NCI-H2227 treated with DMSO at 0.1 percent for 48 hours (cell line): Measurements from ENCODE around the gene GLIS2.
"Not testable (repeated sequence)": the region's sequence is repeated elsewhere in the genome, so short reads cannot be mapped to it uniquely, and the experiment has no call there.

Experiments
- DNase-seq: peaks from one replicate; lab custom pipeline; 2025; lab: John Stamatoyannopoulos, UW

GLIS2 gene

GRCh38 chr16:4320571-4321137 is 4.8 kb downstream of the GLIS2 start:
- no peak for DNase-seq

GRCh38 chr16:4321286-4322120 is 5.6 kb downstream of the GLIS2 start:
- no peak for DNase-seq

- DNase-seq: no peak
These were observed 6.5 kb downstream of the GLIS2 start for GRCh38 chr16:4322121-4323052.

- DNase-seq: no peak
These were observed 7.4 kb downstream of the GLIS2 start for GRCh38 chr16:4323071-4323844.

GRCh38 chr16:4323845-4324488 is 8.1 kb downstream of the GLIS2 start:
- DNase-seq: no peak

- no peak for DNase-seq
These were observed 8.8 kb downstream of the GLIS2 start for GRCh38 chr16:4324492-4325252.

- no peak for DNase-seq
These were observed 9.4 kb downstream of the GLIS2 start for GRCh38 chr16:4325253-4325758.

DNA sequence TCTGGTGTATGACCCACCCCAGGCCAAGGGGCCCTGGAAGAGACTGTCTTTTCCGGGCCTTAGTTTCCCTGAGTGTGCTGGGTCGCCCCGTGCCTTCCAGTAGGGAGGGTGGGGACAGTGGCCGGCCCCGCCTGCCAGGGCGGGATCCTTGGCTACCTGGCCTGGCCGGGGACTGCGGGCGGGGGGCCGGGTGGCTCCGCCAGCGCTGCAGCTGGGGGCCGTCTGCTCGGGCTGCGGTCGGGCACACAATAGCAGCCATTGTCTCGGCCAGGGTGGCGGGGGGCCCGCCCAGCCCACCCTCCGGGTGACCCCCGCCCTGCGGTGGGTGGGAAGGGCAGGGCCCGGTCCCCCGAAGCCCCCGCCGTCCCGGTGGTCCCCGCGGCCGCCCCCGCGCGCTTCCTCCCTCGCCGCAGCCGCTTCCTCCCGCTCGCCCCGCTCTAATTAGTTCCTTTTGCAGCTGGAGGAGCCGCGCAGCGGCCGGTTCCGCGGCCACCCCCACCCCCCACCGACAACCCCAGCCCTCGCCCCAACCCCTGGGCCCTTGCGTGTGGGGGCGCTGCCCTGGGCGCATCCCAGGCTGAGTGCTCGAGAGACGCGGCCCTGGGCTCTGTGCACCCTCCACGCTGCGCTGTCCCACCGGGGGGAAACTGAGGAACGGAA is 11.6 kb downstream of the GLIS2 start:
- no peak for DNase-seq

DNA sequence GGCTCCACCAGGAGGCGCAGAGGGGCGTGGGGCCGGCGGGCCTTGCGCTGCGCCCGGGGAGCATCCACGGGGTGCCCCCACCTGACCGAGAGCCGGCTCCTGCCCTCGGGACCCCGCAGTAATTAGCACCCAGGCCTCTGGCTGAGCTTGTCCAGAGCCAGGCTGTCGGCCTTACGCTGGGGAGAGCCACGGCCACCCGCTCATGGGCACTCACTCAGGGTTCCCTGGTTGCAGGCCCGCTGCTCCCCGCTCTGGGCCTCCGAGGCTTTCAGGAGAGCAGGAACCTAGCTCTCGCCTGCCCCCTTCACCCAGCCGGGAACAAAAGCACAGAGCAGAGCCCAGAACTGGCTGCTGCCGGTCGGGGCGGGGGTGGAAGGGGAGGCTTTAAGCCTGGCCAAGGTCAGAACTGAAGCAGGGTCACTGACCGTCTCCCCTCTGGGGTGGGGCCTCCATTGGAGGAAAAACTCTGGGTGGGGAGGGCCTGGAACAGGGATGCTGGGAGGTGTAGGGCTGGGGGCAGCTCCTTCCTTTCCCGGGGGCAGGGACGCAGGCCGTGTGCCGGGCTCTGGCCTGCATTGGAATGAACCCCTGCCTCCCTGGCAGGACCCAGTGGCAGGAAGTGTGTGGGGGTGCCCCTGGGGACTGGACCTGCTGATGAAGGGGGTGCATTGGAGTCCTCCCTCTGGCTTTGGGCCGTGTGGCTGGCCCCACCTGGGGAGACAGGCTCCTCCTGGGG is 12.3 kb downstream of the GLIS2 start:
- peak; percentile 13 for DNase-seq

DNA sequence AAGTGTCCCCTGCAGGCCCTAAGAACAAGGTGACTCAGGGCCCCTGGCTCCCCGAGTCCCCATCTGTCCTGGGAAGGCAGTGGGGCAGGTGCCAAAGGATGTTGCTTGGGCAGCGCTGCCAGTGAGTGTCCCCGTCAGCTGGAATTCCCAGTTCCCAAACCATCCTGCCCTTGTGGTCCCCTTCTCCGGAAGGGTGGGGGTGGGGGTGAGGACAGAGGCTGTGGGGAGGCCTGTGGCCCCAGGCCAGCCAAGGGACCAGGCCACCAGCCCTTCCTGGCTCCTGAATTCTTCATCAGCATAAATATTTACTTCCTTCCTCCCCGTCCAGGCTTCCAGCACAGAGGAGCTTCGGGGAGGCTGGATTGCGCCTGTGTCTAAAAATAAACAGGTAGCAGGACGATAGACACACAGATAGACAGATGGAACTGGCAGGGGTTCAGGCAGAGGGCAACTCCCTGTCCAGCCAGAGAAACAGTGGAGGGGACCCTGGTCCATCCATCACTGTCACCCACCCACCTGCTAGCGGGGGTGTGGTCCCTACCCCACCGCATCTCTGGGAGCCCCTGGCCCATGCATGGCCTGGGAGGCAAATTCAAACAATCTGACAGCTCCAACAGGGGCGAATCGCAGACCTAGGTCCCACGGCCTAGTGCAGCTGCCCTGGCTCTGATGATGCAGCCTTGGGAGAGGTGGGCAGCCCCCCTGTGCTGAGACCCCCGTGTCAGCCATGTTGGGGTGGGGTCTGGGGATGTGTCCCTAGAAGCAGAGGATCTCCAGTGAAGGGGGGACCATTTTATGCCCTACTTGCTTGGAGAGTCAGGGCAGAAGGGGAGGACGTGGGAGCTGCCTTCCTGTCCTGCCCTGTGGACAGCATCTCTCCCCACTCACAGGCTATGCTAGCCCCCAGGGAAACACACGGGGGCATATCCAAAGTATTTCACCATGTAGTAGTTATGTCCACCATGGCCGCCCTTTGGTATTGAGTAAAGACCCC is 13.2 kb downstream of the GLIS2 start:
- DNase-seq: no peak

- DNase-seq: no peak
These were observed 14.5 kb downstream of the GLIS2 start for GRCh38 chr16:4330277-4330874.

GRCh38 chr16:4332083-4332482 is 16.2 kb downstream of the GLIS2 start:
- no peak for DNase-seq

GRCh38 chr16:4332623-4333307 is 16.9 kb downstream of the GLIS2 start:
- DNase-seq: no peak

DNA sequence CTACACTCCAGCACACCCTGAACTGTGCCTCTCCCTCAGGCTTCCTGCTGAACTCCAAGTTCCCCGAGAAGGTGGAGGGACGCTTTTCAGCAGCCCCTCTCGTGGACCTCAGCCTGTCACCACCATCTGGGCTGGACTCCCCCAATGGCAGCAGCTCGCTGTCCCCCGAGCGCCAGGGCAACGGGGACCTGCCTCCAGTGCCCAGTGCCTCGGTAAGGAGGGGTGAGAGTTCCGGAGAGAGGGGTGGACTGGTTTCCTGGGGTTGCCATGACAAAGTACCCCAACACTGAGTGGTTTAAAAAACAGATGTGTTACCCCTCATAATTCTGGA is 17.4 kb downstream of the GLIS2 start:
- no peak for DNase-seq

GRCh38 chr16:4333714-4334113 is 17.8 kb downstream of the GLIS2 start:
- not testable (repeated sequence) for DNase-seq

DNA sequence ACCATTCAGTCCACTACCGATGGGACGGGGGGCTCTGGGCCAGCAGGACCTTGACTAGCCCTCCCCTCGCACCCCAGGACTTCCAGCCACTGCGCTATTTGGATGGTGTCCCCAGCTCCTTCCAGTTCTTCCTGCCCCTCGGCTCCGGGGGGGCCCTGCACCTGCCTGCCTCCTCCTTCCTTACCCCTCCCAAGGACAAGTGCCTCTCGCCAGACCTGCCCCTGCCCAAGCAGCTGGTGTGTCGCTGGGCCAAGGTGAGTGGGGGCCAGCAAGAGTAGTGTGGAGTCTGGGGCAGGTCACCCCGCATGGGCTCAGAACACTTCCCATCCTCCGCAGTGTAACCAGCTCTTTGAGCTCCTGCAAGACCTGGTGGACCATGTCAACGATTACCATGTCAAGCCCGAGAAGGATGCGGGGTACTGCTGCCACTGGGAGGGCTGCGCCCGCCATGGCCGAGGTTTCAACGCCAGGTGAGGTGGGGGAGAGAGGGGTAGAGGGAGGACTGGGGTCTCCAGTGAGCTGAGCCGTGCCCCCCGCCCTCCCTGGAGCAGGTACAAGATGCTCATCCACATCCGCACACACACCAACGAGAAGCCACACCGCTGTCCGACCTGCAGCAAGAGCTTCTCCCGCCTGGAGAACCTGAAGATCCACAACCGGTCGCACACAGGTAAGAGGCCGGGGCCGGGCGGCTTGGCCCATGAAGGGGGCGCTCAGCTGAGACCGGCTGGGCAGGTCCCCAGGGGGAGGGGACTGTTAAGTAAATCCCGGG is 19.0 kb downstream of the GLIS2 start:
- no peak for DNase-seq
